Measurements from ENCODE around the gene RPLP1.
A peak's percentile ranks its signal among the peaks of the same experiment; 100 is the strongest.

RPLP1 gene

GRCh38 chr15:69474291-69474690 is 21.7 kb downstream of the RPLP1 start:
- DNase-seq (ENCODE audit: low read depth, low spot score): no peak
- no peak overlapping the region for H3K4me3 ChIP-seq (ENCODE audit: low read depth, low read length)
- no peak for TF ChIP-seq CTCF (IDR thresholded peaks at IDR 0.05; ENCODE audit: low read depth, low read length)
- in situ Hi-C loops (cut with HindIII; ENCODE audit: low sequenced_read_pairs): no loop called here

GRCh38 chr15:69474846-69475455 is 22.3 kb downstream of the RPLP1 start:
- DNase-seq (ENCODE audit: low read depth, low spot score): no peak
- in situ Hi-C loops (cut with HindIII; ENCODE audit: low sequenced_read_pairs): no loop called here
- H3K4me3 ChIP-seq (ENCODE audit: low read depth, low read length): no peak overlapping the region
- peak; percentile 5 for TF ChIP-seq CTCF (IDR thresholded peaks at IDR 0.05; ENCODE audit: low read depth, low read length)

- peak; percentile 73 for DNase-seq (ENCODE audit: low read depth, low spot score)
- H3K4me3 ChIP-seq (ENCODE audit: low read depth, low read length): no peak overlapping the region
- in situ Hi-C loops (cut with HindIII; ENCODE audit: low sequenced_read_pairs): no loop called here
- peak; percentile 97 for TF ChIP-seq CTCF (IDR thresholded peaks at IDR 0.05; ENCODE audit: low read depth, low read length)
These were observed 23.2 kb downstream of the RPLP1 start for GRCh38 chr15:69475769-69476358.

- in situ Hi-C loops (cut with HindIII; ENCODE audit: low sequenced_read_pairs): no loop called here
- no peak for DNase-seq (ENCODE audit: low read depth, low spot score)
- no peak overlapping the region for H3K4me3 ChIP-seq (ENCODE audit: low read depth, low read length)
- no peak for TF ChIP-seq CTCF (IDR thresholded peaks at IDR 0.05; ENCODE audit: low read depth, low read length)
These were observed 24.3 kb downstream of the RPLP1 start for GRCh38 chr15:69476704-69477473.

GRCh38 chr15:69478259-69478781 is 25.7 kb downstream of the RPLP1 start:
- in situ Hi-C loops (cut with HindIII; ENCODE audit: low sequenced_read_pairs): no loop called here
- peak; percentile 94 for TF ChIP-seq CTCF (IDR thresholded peaks at IDR 0.05; ENCODE audit: low read depth, low read length)
- peak; percentile 56 for DNase-seq (ENCODE audit: low read depth, low spot score)
- no peak overlapping the region for H3K4me3 ChIP-seq (ENCODE audit: low read depth, low read length)

- in situ Hi-C loops (cut with HindIII; ENCODE audit: low sequenced_read_pairs): no loop called here
- TF ChIP-seq CTCF (IDR thresholded peaks at IDR 0.05; ENCODE audit: low read depth, low read length): no peak
- no peak for DNase-seq (ENCODE audit: low read depth, low spot score)
- H3K4me3 ChIP-seq (ENCODE audit: low read depth, low read length): no peak overlapping the region
These were observed 26.5 kb downstream of the RPLP1 start for GRCh38 chr15:69479081-69479480.
